ENCODE results near the gene MPDZ.

DNA sequence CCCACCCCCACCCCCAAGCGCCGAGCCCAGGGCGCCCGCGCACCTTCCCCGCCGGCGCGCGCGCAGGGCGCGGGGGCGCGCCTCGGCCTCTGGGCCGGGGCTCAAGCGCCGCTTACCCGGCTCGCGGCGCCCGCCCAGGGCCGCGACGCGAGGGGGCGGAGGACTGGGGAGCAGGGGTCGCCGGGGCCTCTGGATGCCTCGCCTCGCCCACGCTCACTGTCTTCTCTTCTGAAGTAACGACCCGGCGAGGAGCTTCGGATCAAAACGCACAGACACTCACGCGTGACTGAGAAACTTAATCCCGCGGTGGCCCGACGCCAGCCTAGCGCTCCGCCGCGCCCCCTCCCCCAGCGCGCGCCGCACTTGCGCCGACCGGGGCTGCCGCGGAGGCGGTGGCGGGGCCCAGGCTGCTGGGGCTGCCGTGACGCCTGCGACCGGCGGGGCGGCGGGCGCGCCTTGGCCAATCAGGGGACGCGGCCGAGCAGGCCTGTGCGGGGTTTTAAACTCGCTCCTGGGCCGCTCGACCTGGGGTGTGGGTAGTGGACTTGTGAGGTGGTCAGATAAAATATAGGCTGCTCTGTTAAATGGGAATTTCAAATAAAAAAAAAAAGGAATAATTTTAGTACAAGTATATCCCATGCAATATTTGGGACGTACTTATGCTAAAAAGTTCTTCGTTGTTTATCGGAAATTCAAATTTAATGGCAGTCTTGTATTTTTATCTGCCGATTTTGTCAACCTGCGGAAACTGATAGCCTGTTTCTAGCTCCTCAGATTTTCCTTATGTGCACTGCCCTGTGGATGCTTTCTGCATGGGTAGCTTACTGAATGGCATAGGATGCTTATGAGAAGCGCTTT, at the start of gene MPDZ:
- TF ChIP-seq, protein P1, sequence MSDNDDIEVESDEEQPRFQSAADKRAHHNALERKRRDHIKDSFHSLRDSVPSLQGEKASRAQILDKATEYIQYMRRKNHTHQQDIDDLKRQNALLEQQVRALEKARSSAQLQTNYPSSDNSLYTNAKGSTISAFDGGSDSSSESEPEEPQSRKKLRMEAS (IDR thresholded peaks at IDR 0.05), result peak; percentile 45; the same call in 1 of the 2 replicates
- TF ChIP-seq ZFP36 (IDR thresholded peaks at IDR 0.05; ENCODE audit: borderline replicate concordance, partially characterized antibody) (no peak), SMC3 (IDR thresholded peaks at IDR 0.05) (no peak), CTCF (IDR thresholded peaks at IDR 0.05) (no peak), HOXA7 (CRISPR knock-in tag; IDR thresholded peaks at IDR 0.05) (no peak), POLR2A (IDR thresholded peaks at IDR 0.05; ENCODE audit: low read length) (peak; percentile 62), CEBPB (IDR thresholded peaks at IDR 0.05) (no peak)

All from A549 (cell line).